ENCODE measurements around the gene PNPLA6.

The PNPLA6 gene

GRCh38 chr19:7529610-7530490, 5.7 kb upstream of the PNPLA6 start:
- TF ChIP-seq, protein P1, sequence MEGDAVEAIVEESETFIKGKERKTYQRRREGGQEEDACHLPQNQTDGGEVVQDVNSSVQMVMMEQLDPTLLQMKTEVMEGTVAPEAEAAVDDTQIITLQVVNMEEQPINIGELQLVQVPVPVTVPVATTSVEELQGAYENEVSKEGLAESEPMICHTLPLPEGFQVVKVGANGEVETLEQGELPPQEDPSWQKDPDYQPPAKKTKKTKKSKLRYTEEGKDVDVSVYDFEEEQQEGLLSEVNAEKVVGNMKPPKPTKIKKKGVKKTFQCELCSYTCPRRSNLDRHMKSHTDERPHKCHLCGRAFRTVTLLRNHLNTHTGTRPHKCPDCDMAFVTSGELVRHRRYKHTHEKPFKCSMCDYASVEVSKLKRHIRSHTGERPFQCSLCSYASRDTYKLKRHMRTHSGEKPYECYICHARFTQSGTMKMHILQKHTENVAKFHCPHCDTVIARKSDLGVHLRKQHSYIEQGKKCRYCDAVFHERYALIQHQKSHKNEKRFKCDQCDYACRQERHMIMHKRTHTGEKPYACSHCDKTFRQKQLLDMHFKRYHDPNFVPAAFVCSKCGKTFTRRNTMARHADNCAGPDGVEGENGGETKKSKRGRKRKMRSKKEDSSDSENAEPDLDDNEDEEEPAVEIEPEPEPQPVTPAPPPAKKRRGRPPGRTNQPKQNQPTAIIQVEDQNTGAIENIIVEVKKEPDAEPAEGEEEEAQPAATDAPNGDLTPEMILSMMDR (IDR thresholded peaks at IDR 0.05): no peak

- TF ChIP-seq, protein P1 (IDR thresholded peaks at IDR 0.05): no peak
These were observed 2.1 kb upstream of the PNPLA6 start for GRCh38 chr19:7533281-7533885.

GRCh38 chr19:7533925-7534480, 1.5 kb upstream of the PNPLA6 start:
- TF ChIP-seq, protein P1 (IDR thresholded peaks at IDR 0.05): no peak

DNA sequence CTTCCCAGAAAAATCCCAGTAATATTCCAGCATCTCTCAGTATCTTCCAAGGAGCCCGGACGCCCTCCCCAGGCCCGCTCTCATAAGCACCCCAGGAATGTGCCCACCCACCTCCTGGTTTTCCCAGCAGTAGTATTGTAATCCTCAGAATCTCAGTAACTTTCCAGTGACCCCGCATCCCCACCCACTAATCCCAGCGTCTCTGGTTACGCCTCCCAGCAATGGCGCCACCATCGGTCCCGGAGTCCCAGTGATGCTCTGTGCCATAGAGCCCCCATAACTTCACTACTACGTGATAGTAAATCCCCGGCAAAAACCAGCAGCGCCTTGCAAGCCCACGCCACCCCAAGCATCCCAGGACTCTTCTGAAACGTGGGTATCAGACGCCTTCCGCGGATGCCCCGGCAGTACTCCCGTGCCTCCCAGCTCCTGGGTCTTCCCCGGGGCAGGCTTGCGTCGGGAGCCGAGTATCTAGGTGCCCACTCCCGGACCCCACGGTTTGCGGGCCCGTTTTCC, 928 bp upstream of the PNPLA6 start:
- TF ChIP-seq, protein P1 (IDR thresholded peaks at IDR 0.05): no peak; the same call in 1 of the 2 replicates

DNA sequence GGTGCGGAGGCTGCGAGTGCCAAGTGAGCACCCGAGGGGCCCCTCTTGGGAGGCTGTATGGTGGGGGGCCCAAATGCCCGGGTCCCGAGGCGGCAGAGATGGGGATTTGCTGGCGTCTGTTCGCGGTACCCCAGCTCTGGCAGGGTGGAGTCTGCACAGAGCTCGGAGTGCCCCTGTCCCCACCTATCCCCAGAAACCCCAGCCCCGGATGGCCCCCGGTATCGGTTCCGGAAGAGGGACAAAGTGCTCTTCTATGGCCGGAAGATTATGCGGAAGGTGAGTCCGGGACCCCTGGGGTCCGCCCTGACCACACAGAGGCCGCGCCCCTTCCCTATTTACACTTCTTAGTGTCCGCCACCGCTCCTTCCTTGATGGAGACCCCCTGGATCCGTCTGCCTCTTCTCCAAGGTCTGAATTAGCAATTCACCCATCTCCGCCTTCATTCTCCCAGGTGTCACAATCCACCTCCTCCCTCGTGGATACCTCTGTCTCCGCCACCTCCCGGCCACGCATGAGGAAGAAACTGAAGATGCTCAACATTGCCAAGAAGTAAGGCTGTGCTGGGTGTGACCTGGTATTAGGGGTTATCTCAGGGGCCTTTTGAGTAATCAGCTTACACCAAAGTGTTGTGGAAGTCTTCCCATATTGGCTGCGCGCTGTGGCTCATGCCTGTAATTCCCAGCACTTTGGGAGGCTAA, 630 bp downstream of the PNPLA6 start:
- TF ChIP-seq, protein P1 (IDR thresholded peaks at IDR 0.05): no peak

GRCh38 chr19:7539827-7540425, 4.4 kb downstream of the PNPLA6 start:
- TF ChIP-seq, protein P1 (IDR thresholded peaks at IDR 0.05): no peak

All from LNCAP (cell line).